Tibial nerve (tissue), 3 donors: Measurements from ENCODE around the gene RCCD1.

Source experiments
- CTCF ChIP-seq, 5 experiments: fragments of 200-600 bp in 3 of 5; fragments of 450-650 bp in 2 of 5; sonication (generic) in 3 of 5; IDR thresholded peaks; one replicate each; pipeline ENCODE4 v1.5.1; 2016 to 2019; ENCODE audit warnings: antibody characterized with exemption in 5 of 5, mild to moderate bottlenecking in 3 of 5, moderate library complexity in 2 of 5
- POLR2A ChIP-seq, 2 donors: fragments of 450-650 bp; IDR thresholded peaks; one replicate each; pipeline ENCODE4 v1.6.1; 2017; ENCODE audit warnings: antibody characterized with exemption in 2 of 2, mild to moderate bottlenecking in 2 of 2, moderate library complexity in 2 of 2

DNA sequence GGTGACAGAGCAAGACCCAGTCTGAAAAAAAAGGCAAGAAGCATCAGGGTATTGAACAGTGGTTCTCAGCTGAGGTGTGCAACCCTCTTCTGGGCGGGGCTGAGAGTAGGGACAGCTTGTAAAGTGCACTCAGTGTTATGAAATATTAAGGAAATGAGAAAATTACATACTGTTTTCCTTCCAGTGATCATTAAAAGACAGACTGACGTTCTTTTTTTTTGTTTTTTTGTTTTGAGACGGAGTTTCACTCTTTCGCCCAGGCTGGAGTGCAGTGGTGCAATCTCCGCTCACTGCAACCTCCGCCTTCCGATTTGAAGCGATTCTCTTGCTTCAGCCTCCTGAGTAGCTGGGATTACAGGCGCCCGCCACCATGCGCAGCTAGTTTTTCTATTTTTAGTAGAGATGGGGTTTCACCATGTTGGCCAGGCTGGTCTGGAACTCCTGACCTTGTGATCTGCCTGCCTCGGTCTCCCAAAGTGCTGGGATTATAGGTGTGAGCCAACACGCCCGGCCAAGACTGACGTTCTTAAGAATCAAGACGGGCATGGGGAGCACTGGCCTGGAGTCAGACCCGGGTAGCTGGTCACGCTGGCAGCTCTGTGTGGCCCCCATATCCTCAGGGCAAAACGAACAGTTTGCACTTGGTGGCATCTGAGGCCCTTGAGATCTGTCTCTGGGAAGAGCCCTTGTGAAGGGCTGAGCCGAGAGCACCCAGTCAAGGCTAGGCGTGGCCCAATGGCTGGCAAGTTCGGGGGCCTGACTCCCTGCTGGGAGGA is 40.2 kb upstream of the RCCD1 start:
- no peak for TF ChIP-seq CTCF (IDR thresholded peaks at IDR 0.05)
- no peak for TF ChIP-seq POLR2A (IDR thresholded peaks at IDR 0.05)
